Mucosa of rectum (tissue), 2 donors: ENCODE results near the gene DHRS11.
A peak's percentile ranks its signal among the peaks of the same experiment; 100 is the strongest.
"Not testable (repeated sequence)": the region's sequence is repeated elsewhere in the genome, so short reads cannot be mapped to it uniquely, and the experiment has no call there.

Source experiments
- H3K27ac ChIP-seq, 2 donors: one replicate each; pipeline ENCODE4 v1.7.0; 2013; ENCODE audit warnings: inconsistent platforms in 2 of 2, low read depth in 2 of 2, low read length in 2 of 2
- H3K27me3 ChIP-seq, 2 donors: one replicate each; pipeline ENCODE4 v1.7.0; 2013; ENCODE audit warnings: low read length in 2 of 2; ENCODE audit not compliant: control insufficient read depth in 2 of 2, insufficient read depth in 2 of 2
- H3K36me3 ChIP-seq, 2 donors: one replicate each; pipeline ENCODE4 v1.7.0; 2013; ENCODE audit warnings: low read length in 2 of 2; ENCODE audit not compliant: control insufficient read depth in 2 of 2, insufficient read depth in 2 of 2
- H3K4me1 ChIP-seq, 2 donors: one replicate each; pipeline ENCODE4 v1.7.0; 2013; ENCODE audit warnings: low read length in 2 of 2, mild to moderate bottlenecking in 1 of 2; ENCODE audit not compliant: control insufficient read depth in 2 of 2, insufficient read depth in 2 of 2
- H3K4me3 ChIP-seq, 2 donors: one replicate each; pipeline ENCODE4 v1.7.0; 2013; ENCODE audit warnings: low read length in 2 of 2
- H3K9ac ChIP-seq, 2 donors: one replicate each; pipeline ENCODE4 v1.7.0; 2013; ENCODE audit warnings: low read length in 2 of 2, low read depth in 1 of 2, mild to moderate bottlenecking in 1 of 2
- H3K9me3 ChIP-seq, 2 donors: one replicate each; pipeline ENCODE4 v1.7.0; 2013; ENCODE audit warnings: low read length in 2 of 2; ENCODE audit not compliant: control insufficient read depth in 2 of 2
- donor health status: healthy.
- donor health status: Normal muscosa, but diverticular disease.

The DHRS11 gene

DNA sequence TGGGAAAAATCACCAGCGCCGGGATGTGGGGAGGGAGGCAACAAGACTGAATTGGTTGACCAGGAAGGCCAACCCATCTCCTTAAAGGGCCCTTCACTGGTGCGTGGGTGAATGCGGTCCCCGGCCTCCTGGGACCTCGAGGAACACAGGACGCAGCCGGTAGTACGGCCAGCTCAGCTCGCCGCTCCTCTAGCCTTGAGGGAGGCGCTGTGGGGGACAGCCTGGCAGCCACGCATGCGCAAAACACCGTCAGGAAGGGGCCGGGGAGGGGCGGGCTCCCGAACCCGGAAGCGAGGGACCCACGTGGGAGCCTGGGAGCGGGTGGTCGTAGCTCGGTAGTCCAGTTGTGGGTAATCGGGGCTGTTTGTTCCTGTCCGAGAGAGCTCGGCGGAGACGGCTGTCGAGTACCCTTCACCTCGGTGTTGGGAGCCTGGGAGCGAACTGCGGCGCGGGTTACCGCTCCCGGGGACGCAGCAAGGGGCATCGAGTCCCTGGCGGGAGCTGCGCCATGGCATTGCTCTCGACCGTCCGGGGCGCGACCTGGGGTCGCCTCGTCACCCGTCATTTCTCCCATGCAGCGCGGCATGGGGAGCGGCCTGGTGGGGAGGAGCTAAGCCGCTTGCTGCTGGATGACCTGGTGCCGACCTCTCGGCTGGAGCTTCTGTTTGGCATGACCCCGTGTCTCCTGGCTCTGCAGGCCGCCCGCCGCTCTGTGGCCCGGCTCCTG, 9.8 kb downstream of the DHRS11 start, which contains the start of gene MRM1:
MRM1 (plus strand) TSS at position 281 of the 727 bp plus-strand sequence; CDS start at position 509, 228 bp downstream.
- H3K36me3 ChIP-seq, result peaks cover 6 to 8% of the 10 kb centered on the region in 2 donors
- H3K4me1 ChIP-seq, result peaks cover 43 to 58% of the 10 kb centered on the region in 2 donors
- peak within 1 kb of the TSS; percentile 88 to 95 for H3K9ac ChIP-seq
- no peaks in the 10 kb centered on the region for H3K27me3 ChIP-seq
- no peaks in the 10 kb centered on the region for H3K9me3 ChIP-seq
- peak within 1 kb of the TSS; percentile 85 to 92 for H3K27ac ChIP-seq
- H3K4me3 ChIP-seq, result peak within 1 kb of the TSS; percentile 94 to 96

DNA sequence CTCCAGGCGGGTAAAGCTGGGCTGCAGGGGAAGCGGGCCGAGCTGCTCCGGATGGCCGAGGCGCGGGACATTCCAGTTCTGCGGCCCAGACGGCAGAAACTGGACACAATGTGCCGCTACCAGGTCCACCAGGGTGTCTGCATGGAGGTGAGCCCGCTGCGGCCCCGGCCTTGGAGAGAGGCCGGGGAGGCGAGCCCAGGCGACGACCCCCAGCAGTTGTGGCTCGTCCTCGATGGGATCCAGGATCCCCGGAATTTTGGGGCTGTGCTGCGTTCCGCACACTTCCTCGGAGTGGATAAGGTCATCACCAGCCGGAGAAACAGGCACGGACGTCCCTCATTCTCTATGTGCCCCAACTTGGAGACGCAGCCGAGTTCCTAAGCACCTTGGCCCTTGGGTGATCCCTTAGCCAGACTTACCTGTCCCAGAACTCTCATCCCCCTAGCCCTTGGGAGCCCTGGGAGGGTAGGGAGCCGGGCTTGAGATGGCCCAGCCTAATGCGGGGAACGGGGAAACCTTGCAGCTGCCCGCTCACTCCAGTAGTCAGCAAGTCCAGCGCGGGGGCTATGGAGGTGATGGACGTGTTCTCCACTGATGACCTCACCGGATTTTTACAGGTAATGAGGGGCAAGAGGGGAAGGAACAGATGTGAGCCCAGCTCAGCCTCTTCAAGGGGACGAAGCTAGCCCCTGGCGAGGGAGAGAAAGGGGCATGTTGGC, 10.5 kb downstream of the DHRS11 start:
- Histone ChIP-seq H3K36me3 (peaks cover 6 to 8% of the 10 kb centered on the region in 2 donors), H3K4me1 (peaks cover 43 to 51% of the 10 kb centered on the region in 2 donors), H3K27ac (peak overlapping the region; percentile 85 to 92), H3K9me3 (no peaks in the 10 kb centered on the region), H3K9ac (peak overlapping the region; percentile 88 to 95), H3K27me3 (no peaks in the 10 kb centered on the region), H3K4me3 (peak overlapping the region; percentile 94 to 96)

DNA sequence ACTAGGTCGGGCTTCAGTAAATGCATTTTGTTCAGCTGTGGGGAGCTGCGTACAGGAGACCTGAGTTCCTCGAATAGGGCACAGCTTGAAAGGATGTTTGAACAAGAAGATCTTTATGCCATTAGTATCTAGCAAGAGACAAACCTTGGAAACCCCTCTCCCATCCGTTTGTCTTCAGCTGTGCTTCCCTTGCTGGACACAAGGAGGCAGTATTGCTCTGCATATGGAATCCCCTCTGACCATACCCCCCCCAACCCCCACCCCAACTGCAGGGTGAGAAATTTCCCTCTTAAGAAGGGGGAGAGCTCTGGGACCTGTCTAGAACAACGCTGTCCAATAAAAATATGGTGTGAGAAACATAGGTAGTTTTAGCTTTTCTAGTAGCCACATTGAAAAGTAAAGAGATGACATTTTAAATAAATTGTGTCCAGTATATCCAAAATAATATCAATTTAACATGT, 11.3 kb downstream of the DHRS11 start:
- peak overlapping the region; percentile 88 to 95 for H3K9ac ChIP-seq
- H3K4me1 ChIP-seq, result peaks cover 36 to 43% of the 10 kb centered on the region in 2 donors
- H3K27me3 ChIP-seq, result no peaks in the 10 kb centered on the region
- no peaks in the 10 kb centered on the region for H3K9me3 ChIP-seq
- peak overlapping the region; percentile 94 to 96 for H3K4me3 ChIP-seq
- peaks cover 6 to 7% of the 10 kb centered on the region in 2 donors for H3K36me3 ChIP-seq
- peak overlapping the region in 1 of 2 donors; percentile 85 for H3K27ac ChIP-seq

DNA sequence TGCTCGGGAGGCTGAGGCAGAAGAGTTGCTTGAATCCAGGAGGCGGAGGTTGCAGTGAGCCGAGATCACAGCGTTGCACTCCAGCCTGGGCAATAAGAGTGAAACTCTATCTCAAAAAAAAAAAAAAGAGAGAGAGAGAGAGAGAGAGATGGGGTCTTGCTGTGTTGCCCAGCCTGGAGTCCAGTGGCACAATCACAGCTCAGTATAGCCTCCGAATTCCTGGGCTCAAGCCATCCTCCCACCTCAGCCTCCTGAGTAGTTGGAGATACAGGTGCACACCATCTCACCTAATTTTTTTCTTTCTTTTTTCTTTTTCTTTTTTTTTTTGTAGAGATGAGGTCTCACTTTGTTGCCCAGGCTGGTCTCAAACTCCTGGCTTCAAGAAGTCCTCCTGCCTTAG, 13.3 kb downstream of the DHRS11 start:
- H3K9ac ChIP-seq, result not testable (repeated sequence)

DNA sequence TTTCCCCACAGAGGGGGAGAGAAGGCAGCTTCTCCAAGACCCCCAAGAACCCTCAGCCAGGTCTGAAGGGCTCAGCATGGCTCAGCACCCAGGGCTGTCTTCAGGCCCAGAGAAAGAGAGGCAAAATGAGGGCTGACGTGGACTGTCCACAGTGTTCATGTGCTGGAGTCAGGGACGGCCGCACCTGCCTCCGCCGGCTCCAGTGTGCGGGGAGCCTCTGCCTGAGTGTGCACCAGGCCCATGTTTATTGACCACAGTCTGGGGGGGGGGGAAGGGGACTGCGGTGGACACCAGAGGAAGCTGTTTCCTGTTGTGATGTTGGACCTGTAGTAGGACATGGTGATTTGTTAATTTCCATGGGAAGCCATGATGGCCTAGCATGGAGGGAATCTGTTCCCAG, 16.6 kb downstream of the DHRS11 start:
- no peak overlapping the region for H3K27ac ChIP-seq

More for the DNA sequence above, 13.3 kb downstream of the DHRS11 start:
- peaks cover 23% of the 10 kb centered on the region in 2 donors for H3K4me1 ChIP-seq
- H3K27me3 ChIP-seq, H3K4me3 ChIP-seq, H3K36me3 ChIP-seq, H3K27ac ChIP-seq, H3K9me3 ChIP-seq: not testable (repeated sequence)

DNA sequence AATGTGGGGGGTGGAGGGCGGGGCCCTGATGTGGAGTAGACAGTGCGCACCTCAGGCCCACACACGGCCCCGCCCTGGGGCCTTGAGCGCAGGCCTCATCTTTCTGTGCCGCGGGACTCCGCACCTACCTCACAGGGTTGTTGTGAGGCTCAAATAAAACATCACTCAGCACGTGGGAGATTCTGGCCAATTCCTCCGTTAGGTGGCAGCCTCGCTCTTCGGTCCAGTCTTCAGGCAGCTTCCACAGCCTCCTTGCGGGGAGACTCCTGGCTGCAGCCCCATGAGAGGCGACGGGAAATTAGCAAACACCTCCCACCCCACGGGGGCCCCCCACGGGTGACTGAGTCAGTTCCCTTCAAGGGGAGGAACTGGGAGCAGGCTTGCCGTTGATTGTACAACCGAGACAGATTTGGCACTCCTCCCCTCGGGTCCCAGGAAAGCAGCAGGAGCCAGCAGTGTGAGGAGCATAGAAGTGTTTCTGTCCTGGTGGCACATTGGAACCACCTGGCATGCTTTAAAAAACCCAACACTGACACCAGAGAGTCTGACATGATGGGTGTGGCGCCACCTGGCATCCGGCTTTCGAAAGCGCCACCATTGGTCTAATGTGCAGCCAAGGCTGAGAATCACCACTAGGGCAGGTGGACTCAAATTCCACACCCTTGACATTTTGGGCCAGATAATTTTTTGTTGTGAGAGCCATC, 17.3 kb downstream of the DHRS11 start:
- no peak overlapping the region for H3K4me3 ChIP-seq

More for the DNA sequence above, 16.6 kb downstream of the DHRS11 start:
- Histone ChIP-seq H3K4me1 (peaks cover 0 to 7% of the 10 kb centered on the region in 2 donors), H3K9me3 (no peaks in the 10 kb centered on the region), H3K27me3 (no peaks in the 10 kb centered on the region), H3K9ac (no peak overlapping the region), H3K4me3 (no peak overlapping the region), H3K36me3 (peaks cover 0 to 4% of the 10 kb centered on the region in 2 donors)

DNA sequence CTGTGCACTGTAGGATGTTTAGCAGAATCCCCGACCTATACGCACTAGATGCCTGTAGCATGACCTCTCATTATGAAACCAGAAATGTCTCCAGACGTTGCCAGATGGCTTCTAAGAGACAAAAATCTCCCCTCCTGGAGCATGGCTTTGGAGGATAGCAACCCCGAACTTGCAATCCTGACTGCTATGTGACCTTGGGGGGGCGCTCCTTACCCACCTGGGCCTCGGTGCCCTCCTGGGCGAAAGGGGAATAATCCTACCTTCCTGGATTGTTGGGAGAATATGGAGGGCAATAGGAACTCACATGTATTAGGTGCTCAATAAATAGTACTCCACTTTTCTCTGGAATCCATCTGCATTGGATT, 17.8 kb downstream of the DHRS11 start:
- no peak overlapping the region for H3K4me3 ChIP-seq
- H3K9ac ChIP-seq, result no peak overlapping the region
- H3K27me3 ChIP-seq, result no peaks in the 10 kb centered on the region
- peaks cover 0 to 4% of the 10 kb centered on the region in 2 donors for H3K36me3 ChIP-seq
- H3K4me1 ChIP-seq, result peaks cover 0 to 7% of the 10 kb centered on the region in 2 donors
- H3K9me3 ChIP-seq, result no peaks in the 10 kb centered on the region
- H3K27ac ChIP-seq, result no peak overlapping the region

More for the DNA sequence above, 17.3 kb downstream of the DHRS11 start:
- Histone ChIP-seq H3K36me3 (peaks cover 0 to 4% of the 10 kb centered on the region in 2 donors), H3K9ac (peak overlapping the region in 1 of 2 donors; percentile 24), H3K9me3 (no peaks in the 10 kb centered on the region), H3K4me1 (peaks cover 0 to 7% of the 10 kb centered on the region in 2 donors), H3K27me3 (no peaks in the 10 kb centered on the region), H3K27ac (no peak overlapping the region)

DNA sequence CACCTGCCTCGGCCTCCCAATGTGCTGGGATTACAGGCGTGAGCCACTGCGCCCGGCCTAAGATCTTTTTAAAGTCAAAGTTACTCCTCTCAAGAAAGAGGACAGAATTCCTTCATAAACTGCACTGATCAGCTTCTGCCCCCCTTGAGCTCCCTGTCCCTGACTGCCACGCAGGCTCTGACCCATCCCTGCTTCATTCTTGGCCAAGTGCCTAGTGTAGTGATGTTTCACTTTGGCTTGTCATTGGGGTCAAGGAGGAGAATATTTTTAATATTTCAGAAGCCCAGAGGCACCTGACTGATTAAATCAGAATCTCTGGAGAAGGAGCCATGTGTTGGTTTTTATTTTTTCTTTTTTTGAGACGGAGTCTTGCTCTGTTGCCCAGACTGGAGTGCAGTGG, 18.8 kb downstream of the DHRS11 start:
- no peak overlapping the region for H3K9ac ChIP-seq
- peaks cover 0 to 4% of the 10 kb centered on the region in 2 donors for H3K36me3 ChIP-seq
- H3K4me3 ChIP-seq, result no peak overlapping the region
- no peaks in the 10 kb centered on the region for H3K9me3 ChIP-seq
- no peaks in the 10 kb centered on the region for H3K27me3 ChIP-seq
- peaks cover 0 to 7% of the 10 kb centered on the region in 2 donors for H3K4me1 ChIP-seq
- no peak overlapping the region for H3K27ac ChIP-seq

DNA sequence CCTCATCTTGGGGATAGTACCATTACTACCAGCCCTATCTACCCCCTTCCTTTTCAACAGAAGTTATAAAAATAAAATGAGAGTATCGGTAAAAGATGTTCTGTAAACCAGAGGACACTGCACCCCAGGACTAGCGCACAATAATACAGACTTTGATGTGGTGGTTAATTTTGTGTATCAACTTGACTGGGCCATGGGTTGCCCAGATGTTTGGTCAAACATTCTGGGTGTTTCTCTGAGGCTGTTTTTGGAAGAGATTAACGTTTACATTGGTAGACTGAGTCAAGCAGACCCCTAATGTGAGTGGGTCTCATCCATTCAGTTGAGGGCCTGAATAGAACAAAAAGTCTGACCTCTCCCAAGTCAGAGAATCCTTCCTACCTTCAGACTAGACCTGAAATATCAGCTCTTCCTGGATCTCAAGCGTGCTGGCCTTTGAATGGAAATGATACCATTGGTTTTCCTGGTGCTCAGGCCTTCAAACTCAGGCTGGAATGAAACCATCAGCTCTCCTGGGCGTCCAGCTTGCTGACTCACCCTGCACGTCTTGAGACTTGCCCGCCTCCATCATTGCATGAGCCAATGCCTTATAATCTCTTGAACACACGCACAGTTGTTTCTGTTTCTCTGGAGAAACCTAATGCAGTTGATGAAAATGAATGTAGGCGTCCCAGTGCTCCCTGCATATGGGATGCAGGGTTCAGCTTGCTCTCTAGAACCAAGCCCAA, 19.8 kb downstream of the DHRS11 start:
- H3K27ac ChIP-seq, result no peak overlapping the region
- H3K27me3 ChIP-seq, result no peaks in the 10 kb centered on the region
- peaks cover 0 to 2% of the 10 kb centered on the region in 2 donors for H3K36me3 ChIP-seq
- no peak overlapping the region for H3K9ac ChIP-seq
- no peak overlapping the region for H3K4me3 ChIP-seq
- H3K4me1 ChIP-seq, result peaks cover 0 to 7% of the 10 kb centered on the region in 2 donors
- no peaks in the 10 kb centered on the region for H3K9me3 ChIP-seq
